Umbilical cord (tissue), 2 donors: ENCODE results near the gene ADSL. TPM values are rescaled to one million over a fixed set of nuclear protein-coding genes. Genes with fewer than 3 reads are reported as not detected.

Experiments
- DNase-seq: peaks from one replicate; pipeline ENCODE4 v3.0.0-alpha.2; 2015; ENCODE audit warnings: low spot score
- total RNA-seq: library from RNA; depleted of rRNA; stranded (reverse); fragments of >200 nt; gene quantifications from one replicate; pipeline ENCODE4 v1.2.3, GENCODE V29; 2014; ENCODE audit warnings: low replicate concordance; ENCODE audit not compliant: insufficient read depth

ADSL gene
- total RNA-seq, 1 donor from 2014 or later = 123 TPM

DNA sequence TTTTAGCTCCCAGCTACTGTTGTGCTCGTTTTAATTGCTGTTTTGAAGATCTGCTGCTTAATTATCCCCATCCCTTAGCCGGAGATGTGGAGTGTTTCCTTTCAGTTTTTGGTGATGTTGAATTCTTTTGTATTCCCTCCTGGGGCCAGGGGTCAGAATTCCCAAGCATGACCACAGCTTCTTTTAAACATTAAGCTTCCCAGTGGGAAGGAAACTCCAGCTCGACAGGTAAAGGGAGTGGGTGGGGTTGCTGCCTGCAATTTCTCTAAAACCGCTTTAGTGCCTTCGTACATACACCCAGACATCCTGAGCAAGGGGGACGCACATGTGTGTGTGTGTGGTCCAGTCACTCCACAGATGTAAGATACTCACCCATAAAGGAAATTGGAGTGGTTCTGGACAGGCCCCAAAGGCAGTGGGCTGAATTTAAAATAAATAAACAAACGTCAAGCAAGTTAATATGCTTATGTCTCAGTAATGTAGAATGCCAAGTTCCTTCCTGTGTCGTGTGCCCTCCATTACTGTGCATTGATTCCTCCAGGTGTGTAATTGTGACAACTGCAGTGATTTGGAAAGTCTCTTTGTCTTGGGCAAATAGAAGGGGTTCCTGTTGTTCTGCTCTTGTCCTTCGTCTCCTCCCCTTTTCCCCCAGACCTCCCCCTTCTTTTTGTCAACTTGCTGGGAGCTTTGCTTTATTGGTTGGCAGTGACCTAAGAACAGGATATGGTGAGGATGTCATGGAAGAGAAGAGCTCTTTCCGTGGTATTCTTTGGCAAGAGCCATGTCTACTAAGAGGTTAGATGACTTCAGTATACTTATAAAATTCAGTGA, 19.2 kb upstream of the ADSL start:
- no peak for DNase-seq

DNA sequence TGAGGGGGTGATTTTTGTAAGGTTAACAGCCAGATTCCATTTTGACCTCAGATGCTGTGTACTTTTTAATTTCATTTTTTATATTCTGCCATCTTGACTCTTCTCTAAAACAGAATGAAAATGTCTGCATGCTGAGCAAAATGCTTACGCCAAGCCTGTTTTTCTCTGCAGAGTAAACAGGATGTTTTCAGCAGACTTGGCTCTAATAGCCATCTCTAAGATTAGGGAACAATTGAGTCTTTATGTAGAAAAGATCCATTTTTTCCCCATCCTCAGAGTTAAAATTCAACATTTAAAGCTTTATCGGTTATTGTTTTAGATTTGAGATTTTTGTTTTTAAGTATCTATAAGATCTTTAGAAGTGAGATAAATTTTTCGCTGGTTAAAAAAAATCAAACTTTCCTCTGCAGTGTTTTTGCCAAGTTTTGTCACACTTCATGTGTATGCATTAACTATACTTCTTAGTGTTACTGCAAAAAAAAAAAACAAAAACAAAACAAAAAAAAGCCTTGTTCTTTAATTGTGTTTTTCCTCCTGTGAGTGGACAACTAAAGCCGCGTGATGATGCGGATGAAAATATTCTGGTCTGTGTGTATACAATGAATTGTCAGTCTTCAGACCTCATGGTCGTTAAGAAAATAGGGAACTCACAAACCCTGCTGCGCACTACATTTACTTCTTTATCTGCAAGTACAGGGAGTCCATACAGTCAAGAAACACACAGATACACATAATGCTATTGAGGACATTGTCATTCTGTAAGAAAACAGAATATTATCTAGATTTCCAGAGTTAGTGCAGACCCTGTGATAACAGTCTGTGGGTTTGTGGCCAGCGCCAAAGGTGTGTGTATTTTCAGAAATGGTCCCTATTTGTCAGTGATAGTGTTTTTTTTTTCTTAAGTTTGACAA, 17.5 kb upstream of the ADSL start:
- DNase-seq = no peak

GRCh38 chr22:40329466-40329865, 16.8 kb upstream of the ADSL start:
- DNase-seq = no peak

DNA sequence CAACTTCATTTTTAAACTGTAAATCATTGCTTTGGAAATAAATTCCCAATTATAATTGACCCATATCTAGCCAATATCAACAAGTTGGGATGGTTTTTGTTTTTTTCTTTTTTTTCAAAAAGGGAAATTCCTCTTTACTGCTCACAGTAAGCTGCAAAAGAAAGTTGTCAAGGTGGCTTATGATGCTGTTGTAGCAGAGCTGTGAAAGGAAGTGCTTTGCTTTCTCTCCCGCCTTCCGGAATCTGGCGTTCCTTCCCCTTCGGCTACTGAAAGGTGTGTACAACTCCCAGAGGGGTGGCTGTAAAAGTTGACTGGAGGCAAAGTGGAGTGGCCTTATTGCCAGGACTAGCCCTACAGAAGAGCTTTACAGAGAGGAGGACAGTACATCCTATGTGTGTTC, 16.2 kb upstream of the ADSL start:
- DNase-seq = no peak

GRCh38 chr22:40330615-40331014, 15.7 kb upstream of the ADSL start:
- no peak for DNase-seq

GRCh38 chr22:40331706-40332105, 14.6 kb upstream of the ADSL start:
- DNase-seq = no peak

- DNase-seq = no peak
Observed at GRCh38 chr22:40332319-40332781, 13.9 kb upstream of the ADSL start.

DNA sequence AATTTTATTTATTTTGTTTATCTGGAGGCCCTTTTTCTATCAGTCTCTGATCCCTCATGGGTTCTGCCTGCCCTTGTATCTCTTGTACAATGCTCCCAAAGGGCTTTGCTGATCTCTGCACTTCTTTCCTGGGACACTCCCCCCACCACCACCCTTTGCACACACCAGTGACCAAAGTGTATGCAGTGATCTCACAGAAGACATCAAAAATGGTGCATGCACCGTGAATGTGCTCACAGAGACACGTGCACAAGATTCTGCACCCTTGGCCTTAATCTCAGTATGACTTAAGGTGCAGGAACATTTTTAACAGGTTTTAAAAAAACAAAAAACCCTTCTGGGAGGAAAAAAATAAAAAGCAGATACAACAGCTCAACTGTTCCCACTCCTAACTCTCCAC, 12.2 kb upstream of the ADSL start:
- DNase-seq = no peak

DNA sequence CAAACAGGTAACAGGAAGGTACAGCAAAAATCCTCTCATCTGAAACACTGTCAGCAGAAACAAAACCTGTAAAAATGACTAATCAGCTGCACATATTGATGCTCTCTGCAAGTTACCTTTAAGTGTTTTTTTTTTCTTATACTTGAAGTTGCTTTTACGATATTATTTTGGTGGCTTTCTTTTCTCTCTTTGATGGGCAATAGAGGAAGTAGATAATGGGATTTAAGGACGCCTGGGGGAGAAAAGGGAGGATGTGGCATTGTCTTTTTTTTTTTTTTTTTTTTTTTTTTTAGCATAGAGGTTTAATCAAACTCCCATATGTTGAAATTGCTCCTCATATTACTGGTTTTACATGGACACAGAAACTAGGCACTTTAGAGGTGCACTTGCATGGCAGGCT, 11.4 kb upstream of the ADSL start:
- DNase-seq = no peak

DNA sequence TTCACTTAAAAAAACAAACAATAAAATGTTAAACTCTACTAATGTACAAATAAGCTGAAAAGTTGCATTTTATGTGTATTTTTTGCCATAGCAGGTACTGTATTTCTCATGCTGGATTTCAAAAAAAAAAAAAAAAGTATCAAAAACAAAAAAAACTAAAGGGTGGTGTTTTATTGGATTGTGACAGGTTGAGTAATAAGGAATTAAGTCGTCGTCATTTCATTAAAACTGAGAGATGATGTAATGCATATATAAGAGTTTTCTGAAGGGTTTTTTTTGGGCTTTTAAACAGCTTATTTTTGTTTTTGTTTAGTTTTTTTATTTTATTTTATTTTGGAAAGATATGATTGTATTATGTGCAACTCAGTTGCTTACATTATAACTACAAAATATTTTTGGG, 10.9 kb upstream of the ADSL start:
- DNase-seq = no peak

DNA sequence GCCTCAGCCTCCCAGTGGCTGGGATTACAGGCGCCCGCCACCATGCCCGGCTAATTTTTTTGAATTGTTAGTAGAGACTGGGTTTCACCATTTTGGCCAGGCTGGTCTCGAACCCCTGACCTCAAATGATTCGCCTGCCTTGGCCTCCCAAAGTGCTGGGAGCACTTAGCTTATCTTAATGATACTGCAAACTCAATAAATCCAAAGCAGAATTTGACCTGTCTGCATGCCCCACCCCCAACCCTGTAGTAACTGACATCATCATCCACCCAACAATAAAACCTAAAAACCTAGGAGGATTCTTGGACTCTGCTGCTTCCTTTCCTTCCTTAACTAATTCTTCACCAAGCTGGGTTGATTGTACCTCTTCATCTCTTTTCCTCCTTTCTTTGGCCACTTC, 6.3 kb upstream of the ADSL start:
- no peak for DNase-seq

DNA sequence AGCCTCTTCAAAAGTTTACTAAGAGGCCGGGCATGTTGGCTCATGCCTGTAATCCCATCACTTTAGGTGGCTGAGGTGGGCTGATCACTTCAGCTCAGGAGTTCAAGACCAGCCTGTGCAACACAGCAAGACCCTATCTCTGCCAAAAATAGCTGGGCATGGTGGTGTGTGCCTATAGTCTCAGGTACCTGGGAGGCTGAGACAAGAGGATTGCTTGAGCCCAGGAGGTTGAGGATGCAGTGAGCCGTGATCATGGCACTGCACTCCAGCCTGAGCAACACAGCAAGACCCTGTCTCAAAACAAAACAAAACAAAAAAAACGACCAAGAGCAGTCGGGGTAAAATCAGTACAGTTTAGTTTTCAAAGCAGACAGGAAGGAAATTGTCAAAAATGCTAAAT, 4.7 kb upstream of the ADSL start:
- DNase-seq = no peak

GRCh38 chr22:40342521-40342920, 3.8 kb upstream of the ADSL start:
- no peak for DNase-seq

DNA sequence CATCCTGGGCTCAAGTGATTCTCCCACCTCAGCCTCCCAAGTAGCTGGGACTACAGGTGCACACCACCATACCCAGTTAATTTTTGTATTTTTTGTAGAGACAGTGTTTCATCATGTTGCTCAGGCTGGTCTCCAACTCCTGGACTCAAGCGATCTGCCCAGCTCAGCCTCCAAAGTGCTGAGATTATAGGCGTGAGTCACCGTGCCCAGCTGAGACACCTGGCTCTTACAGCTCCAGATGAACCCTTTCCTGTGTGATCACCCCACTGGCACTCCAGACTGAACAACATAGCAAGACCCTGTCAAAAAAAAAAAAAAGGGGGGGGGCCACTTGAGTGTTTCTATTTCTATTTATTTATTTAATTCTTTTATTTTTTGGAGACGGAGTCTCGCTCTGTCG, 1.0 kb upstream of the ADSL start:
- DNase-seq = no peak

GRCh38 chr22:40345815-40346184, 500 bp upstream of the ADSL start:
- no peak for DNase-seq

DNA sequence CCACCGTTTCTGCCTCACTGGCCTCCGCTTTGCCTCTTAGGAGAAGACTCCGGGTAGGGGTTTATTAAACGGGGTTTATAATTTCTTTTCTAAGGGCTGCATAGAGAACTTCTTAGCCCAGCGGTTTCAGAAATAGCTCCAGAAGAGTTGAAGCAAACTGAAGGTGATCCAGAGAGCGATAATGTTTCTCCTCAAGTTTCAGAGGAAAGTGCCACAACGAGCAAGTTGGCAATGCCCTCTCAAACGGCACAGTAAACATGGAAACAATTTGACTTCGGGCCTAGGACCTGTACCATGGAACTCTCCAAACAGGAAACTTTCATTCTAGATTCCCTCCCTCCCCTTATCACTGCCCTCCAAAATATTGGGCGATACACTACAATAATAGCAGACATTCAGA, 1.0 kb downstream of the ADSL start:
- DNase-seq = no peak

DNA sequence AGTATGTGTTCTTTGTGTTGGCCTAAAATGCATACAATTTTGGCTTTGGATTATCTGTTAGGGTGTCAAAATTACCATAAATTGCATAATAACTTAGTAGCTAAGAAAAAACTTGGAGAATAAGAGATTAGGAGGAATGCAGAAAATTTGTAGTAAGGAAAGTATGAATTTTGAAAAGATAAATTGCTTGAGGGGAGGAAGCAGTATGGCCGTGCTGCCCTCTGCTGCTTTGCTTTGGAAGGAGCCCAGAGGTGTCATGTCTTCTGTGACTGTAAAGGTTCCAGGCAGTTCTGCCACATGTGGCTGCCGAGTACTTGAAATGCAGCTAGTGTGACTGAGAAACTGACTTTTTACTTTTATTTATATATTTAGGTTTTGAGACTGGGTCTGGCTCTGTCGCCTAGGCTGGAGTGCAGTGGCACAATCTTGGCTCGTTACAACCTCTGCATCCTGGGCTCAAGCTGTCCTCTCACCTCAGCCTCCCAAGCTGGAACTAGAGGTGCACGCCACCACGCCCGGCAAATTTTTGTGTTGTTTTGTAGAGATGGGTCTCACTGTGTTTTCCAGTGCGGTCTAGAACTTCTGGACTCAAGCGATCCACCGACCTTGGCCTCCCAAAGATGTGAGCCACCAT, 1.8 kb downstream of the ADSL start:
- DNase-seq = peak; percentile 54

DNA sequence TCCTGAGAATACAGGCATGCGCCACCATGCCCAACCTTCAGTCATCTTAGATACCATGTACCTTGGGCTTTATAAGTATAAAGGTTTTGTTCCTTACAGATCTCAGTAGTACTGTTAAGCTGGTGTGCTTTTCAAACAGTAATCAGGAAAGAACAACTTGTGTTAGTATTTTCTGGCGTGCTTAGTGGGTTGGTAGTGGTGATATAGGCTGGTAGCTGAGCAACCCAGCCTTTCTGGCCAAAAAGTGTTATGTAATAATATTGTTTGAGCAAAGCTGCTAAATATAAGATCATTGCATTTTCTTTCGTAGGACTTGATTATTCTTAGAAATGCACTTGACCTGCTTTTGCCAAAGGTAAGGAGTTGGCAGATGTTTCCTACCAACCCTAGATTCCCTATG, 6.5 kb downstream of the ADSL start:
- no peak for DNase-seq

DNA sequence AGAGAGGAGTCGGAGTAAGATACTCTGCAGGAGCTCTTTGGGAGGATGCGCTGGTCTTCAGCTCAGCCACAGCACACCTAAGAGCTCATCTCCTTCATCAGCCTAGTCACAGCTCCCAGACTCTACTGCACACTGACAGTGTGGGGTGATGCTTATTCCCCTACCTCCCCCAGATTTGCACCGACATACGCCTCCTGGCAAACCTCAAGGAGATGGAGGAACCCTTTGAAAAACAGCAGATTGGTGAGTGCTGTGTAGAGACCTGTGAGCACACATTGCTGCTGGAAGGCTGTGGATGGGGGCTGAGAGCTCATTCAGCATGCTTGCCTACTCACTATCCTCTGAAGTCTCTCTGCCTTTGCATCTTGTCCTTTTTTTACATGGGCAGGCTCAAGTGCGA, 14.8 kb downstream of the ADSL start:
- DNase-seq = no peak

DNA sequence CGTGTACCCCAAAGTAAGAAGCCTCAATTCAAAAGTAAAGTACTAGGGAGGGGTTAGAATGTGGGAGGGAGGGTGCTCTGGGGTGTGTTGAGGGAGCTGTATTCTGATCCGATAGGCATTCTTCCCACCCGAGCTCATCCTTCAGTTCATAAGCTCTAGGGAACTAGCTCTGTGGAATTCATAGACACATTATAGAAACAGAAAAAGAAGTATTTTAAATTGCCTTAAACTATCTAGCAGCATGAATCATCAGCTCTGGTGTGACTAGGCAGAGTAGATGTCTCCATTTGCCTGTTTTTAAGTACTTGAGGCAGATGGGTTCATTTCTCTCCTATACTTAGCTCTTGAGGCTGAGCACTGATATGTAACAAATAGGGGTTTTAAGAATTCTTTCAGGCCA, 16.8 kb downstream of the ADSL start:
- DNase-seq = no peak

- no peak for DNase-seq
Observed at GRCh38 chr22:40364431-40364830, 18.1 kb downstream of the ADSL start.

GRCh38 chr22:40366068-40366467, 19.8 kb downstream of the ADSL start:
- DNase-seq = no peak
